Heart right ventricle (tissue), 16 donors: ENCODE results near the gene MLANA. TPM values are rescaled to one million over a fixed set of nuclear protein-coding genes. Genes with fewer than 3 reads are reported as not detected.

ENCODE experiments used
- ATAC-seq, 8 donors: fragments of 200-7000 bp; cut with Tn5 transposase; one replicate each; pipeline ENCODE4 v1.9.1; 2020; ENCODE audit warnings: mild to moderate bottlenecking in 8 of 8, moderate library complexity in 8 of 8, moderate number of reproducible peaks in 1 of 8
- DNase-seq, 2 donors: peaks; one replicate each; pipeline ENCODE4 v3.0.0-alpha.2; 2020
- H3K27ac ChIP-seq, 10 donors: fragments of 200-600 bp; sonication (generic) in 2 of 10; one replicate each; pipeline versions ENCODE4 v1.5.0 to v1.8.0; 2020 to 2022; ENCODE audit warnings: mild to moderate bottlenecking in 3 of 10
- H3K27me3 ChIP-seq, 7 donors: fragments of 200-600 bp; one replicate each; pipeline ENCODE4 v1.8.0; 2021 to 2022; ENCODE audit warnings: mild to moderate bottlenecking in 2 of 7
- H3K36me3 ChIP-seq, 9 donors: fragments of 200-600 bp; sonication (generic) in 1 of 9; one replicate each; pipeline versions ENCODE4 v1.5.0 to v1.8.0; 2020 to 2022; ENCODE audit warnings: mild to moderate bottlenecking in 2 of 9
- H3K4me1 ChIP-seq, 9 donors: fragments of 200-600 bp; sonication (generic) in 1 of 9; one replicate each; pipeline versions ENCODE4 v1.5.0 to v1.8.0; 2020 to 2022; ENCODE audit warnings: mild to moderate bottlenecking in 4 of 9
- H3K4me3 ChIP-seq, 10 donors: fragments of 200-600 bp; sonication (generic) in 2 of 10; one replicate each; pipeline versions ENCODE4 v1.5.0 to v1.8.0; 2020 to 2022; ENCODE audit warnings: mild to moderate bottlenecking in 7 of 10, moderate library complexity in 2 of 10
- H3K9me3 ChIP-seq, 11 donors: fragments of 200-600 bp in 10 of 11; sonication (generic) in 2 of 11; one replicate each; pipeline versions ENCODE4 v1.5.0 to v1.8.0; 2013 to 2022; ENCODE audit warnings: mild to moderate bottlenecking in 2 of 11, control low read depth in 1 of 11, moderate library complexity in 1 of 11
- CTCF ChIP-seq, 9 donors: fragments of 200-600 bp; sonication (generic) in 2 of 9; IDR thresholded peaks; one replicate each; pipeline versions ENCODE4 v1.5.0 to v1.8.0; 2021 to 2022; ENCODE audit warnings: antibody characterized with exemption in 9 of 9, mild to moderate bottlenecking in 5 of 9, moderate library complexity in 1 of 9
- WGBS, 2 donors: extraction: QIAGEN DNeasy Blood & Tissue Kit; methylation state at CpG; one replicate each; pipeline ENCODE4 v1.1.7; 2013; ENCODE audit warnings: inconsistent platforms in 1 of 2; 5-methylcytosine and 5-hydroxymethylcytosine counted together
- intact Hi-C, 10 donors: fragments of 100-400 bp; cut with DNase I; formaldehyde crosslinking; loops; one replicate each; pipeline versions ENCODE4 v1.11.1 to v1.14.2; 2022
- polyA plus RNA-seq, 2 donors: library from polyadenylated mRNA; stranded (reverse); fragments of 200-250 nt; gene quantifications; one replicate each; pipeline ENCODE4 v1.2.3, GENCODE V29; 2013
- total RNA-seq, 10 donors: library from RNA; stranded (reverse); fragmentation: NEBNext Ultra II Directional in 3 of 10; extraction: Animal tissue kit (Norgen Biotek cat#: 25700) in 3 of 10; gene quantifications; one replicate each; pipeline versions ENCODE4 v1.2.1 to v1.2.4, GENCODE V29; 2021 to 2023
- donor health status: Arrhythmogenic right ventricular cardiomyopathy.
- donor health status: ischemic (EF 13 %, LVEDD 7.1; RV severe dilation, severe dysfunction).
- donor health status: healthy with polysubstance abuse.
- donor health status: DM: no; HTN: yes; CAD: no.
- donor health status: DM: no; HTN: no; CAD: no.
- donor health status: ischemic (EF 25% LVEDD 6.9; RV normal size, moderate dysfunction).
- donor health status: ischemic (EF 25% LVEDD 5.7; RV mildly dilated, moderate dysfunction).
- donor health status: healthy.
- donor health status: DM: yes; HTN: yes; CAD: no.
- donor health status: Ischemic cardiomyopathy.
- donor health status: ischemic (EF 35%, LVEDD 5.7; RV mildly dilated, moderate dysfunction).
- donor health status: nonischemic (EF 11% LVEDD 7.7; RV severe dilation, severe dysfunction).
- donor health status: DM: yes; HTN: yes; CAD: no.
- donor health status: PGD.
- donor health status: ischemic (EF 29% LVEDD 5.4; RV normal size, mild dysfunction).
- donor health status: nonischemic (EF 23%, LVEDD 6.1; RV moderate dilation, normal function).

MLANA gene
- total and polyA plus RNA-seq, 12 donors, result not detected

GRCh38 chr9:5843794-5844471, 46.8 kb upstream of the MLANA start:
- Histone ChIP-seq H3K27me3 (no peaks in the 10 kb centered on the region), H3K36me3 (no peaks in the 10 kb centered on the region), H3K9me3 (no peaks in the 10 kb centered on the region), H3K4me1 (peaks cover 0 to 29% (median 0%) of the 10 kb centered on the region in 9 donors), H3K4me3 (no peak overlapping the region), H3K27ac (peak overlapping the region in 2 of 10 donors; percentile 21 to 28)
- DNase-seq, result no peak
- ATAC-seq, result peak in 5 of 8 donors; percentile 14 to 37 (median 26)
- no peak for TF ChIP-seq CTCF (IDR thresholded peaks at IDR 0.05)
- 46 to 48% methylated on average over 8 of the region's 8 CpGs for WGBS, 2 donors
- intact Hi-C loops, result no loop called here

- H3K9me3 ChIP-seq, result no peaks in the 10 kb centered on the region
- ATAC-seq (no peak), DNase-seq (no peak)
- no peak overlapping the region for H3K4me3 ChIP-seq
- H3K36me3 ChIP-seq, result no peaks in the 10 kb centered on the region
- no peaks in the 10 kb centered on the region for H3K27me3 ChIP-seq
- no peak for TF ChIP-seq CTCF (IDR thresholded peaks at IDR 0.05)
- H3K4me1 ChIP-seq, result peaks cover 0 to 29% (median 0%) of the 10 kb centered on the region in 9 donors
- H3K27ac ChIP-seq, result peak overlapping the region in 1 of 10 donors; percentile 28
- WGBS, 2 donors, result 80 to 88% methylated on average over 1 of the region's 1 CpG
- intact Hi-C loops, result no loop called here
Measured at GRCh38 chr9:5845157-5845531, 45.5 kb upstream of the MLANA start.

DNA sequence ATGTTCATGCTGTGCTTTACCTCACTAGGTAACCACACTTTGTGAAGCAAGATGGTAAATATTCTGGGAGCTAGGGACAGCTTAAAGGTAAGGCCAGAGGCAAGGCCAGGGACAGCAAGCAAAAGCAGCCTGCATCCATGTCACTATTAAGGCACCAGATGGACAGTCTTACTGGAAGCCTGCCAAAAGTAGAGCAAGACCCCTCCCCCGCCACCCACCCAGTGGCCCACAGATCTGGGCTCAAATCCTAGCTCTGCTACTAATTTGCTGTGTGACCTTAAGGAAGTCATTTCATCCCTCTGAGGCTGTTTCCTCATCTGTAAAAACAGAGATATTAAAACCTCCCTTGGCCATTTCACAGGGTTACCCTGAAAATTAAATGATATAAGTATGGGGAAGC, 44.6 kb upstream of the MLANA start:
- intact Hi-C loops, result no loop called here
- H3K9me3 ChIP-seq, result no peaks in the 10 kb centered on the region
- 100% methylated on average over 1 of the region's 1 CpG for WGBS, 2 donors
- no peak overlapping the region for H3K4me3 ChIP-seq
- ATAC-seq (no peak), DNase-seq (no peak)
- no peaks in the 10 kb centered on the region for H3K36me3 ChIP-seq
- no peaks in the 10 kb centered on the region for H3K27me3 ChIP-seq
- peaks cover 0 to 35% (median 0%) of the 10 kb centered on the region in 9 donors for H3K4me1 ChIP-seq
- H3K27ac ChIP-seq, result no peak overlapping the region
- no peak for TF ChIP-seq CTCF (IDR thresholded peaks at IDR 0.05)

- no peaks in the 10 kb centered on the region for H3K9me3 ChIP-seq
- H3K27ac ChIP-seq, result no peak overlapping the region
- H3K27me3 ChIP-seq, result no peaks in the 10 kb centered on the region
- 85 to 91% methylated on average over 4 of the region's 4 CpGs for WGBS, 2 donors
- ATAC-seq (no peak), DNase-seq (no peak)
- TF ChIP-seq CTCF (IDR thresholded peaks at IDR 0.05), result no peak
- H3K4me1 ChIP-seq, result peaks cover 0 to 38% (median 0%) of the 10 kb centered on the region in 9 donors
- H3K4me3 ChIP-seq, result no peak overlapping the region
- H3K36me3 ChIP-seq, result no peaks in the 10 kb centered on the region
- intact Hi-C loops, result no loop called here
Measured at GRCh38 chr9:5846501-5846921, 44.2 kb upstream of the MLANA start.
